ENCODE measurements around the gene NPAS1. TPM values are rescaled to one million over a fixed set of nuclear protein-coding genes. Genes with fewer than 3 reads are reported as not detected.

Gene NPAS1
- total RNA-seq, 1 experiment from 2014 or later, result 1.2 TPM

DNA sequence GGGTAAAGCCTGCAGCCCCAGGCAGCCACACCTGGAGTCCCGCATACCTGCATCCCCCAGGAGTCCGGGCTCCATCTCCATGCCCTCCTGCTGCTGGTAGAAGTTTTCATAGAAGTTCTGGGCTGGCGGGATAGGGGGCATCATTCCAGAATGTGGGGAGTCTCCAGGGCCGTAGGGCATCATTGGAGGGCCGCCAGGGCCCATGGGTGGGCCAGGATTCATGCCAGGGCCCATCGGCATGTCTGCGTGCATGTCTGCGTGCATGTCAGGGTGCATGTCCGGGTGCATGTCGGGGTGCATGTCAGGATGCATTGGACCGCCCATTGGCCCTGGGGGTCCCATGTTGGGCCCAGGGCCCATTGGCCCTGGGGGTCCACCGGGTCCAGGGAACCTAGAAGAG, 52.1 kb downstream of the NPAS1 start:
- peaks cover 75% of the 10 kb centered on the region for H3K36me3 Mint-ChIP-seq (ENCODE audit: insufficient read depth, unreplicated experiment)

DNA sequence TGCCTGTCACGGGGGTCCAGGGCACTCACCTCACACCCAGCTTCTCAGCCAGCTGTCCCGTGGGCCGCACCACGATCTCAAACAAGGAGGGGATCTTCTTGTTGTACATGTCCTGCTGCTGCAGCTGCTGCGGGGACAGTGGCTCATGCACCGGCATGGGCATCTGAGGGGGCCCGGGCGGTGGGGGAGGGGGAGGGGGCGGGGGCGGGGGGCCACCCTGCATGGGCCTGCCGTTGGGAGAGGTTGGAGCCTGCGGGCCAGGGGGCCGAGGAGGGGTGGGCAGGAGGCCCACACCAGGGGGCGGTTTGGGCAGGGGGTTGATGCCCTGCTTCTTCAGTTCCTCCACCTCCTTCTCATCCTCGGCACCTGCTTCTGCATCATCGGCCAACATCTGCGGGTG, 52.7 kb downstream of the NPAS1 start:
- DNase-seq, result no peak
- CTCF ChIA-PET, result no interaction called here
- Mint-ChIP-seq H3K27ac (ENCODE audit: unreplicated experiment) (no peak overlapping the region), H3K27me3 (ENCODE audit: unreplicated experiment) (no peaks in the 10 kb centered on the region), H3K36me3 (ENCODE audit: insufficient read depth, unreplicated experiment) (peaks cover 78% of the 10 kb centered on the region), H3K9me3 (ENCODE audit: low read depth, unreplicated experiment) (no peaks in the 10 kb centered on the region), H3K4me1 (ENCODE audit: low read depth, unreplicated experiment) (no peaks in the 10 kb centered on the region), H3K4me3 (ENCODE audit: low read depth, unreplicated experiment) (no peak overlapping the region)
- BruUV-seq (replicated peaks), result no TSS peak
- TF ChIP-seq, protein P1, sequence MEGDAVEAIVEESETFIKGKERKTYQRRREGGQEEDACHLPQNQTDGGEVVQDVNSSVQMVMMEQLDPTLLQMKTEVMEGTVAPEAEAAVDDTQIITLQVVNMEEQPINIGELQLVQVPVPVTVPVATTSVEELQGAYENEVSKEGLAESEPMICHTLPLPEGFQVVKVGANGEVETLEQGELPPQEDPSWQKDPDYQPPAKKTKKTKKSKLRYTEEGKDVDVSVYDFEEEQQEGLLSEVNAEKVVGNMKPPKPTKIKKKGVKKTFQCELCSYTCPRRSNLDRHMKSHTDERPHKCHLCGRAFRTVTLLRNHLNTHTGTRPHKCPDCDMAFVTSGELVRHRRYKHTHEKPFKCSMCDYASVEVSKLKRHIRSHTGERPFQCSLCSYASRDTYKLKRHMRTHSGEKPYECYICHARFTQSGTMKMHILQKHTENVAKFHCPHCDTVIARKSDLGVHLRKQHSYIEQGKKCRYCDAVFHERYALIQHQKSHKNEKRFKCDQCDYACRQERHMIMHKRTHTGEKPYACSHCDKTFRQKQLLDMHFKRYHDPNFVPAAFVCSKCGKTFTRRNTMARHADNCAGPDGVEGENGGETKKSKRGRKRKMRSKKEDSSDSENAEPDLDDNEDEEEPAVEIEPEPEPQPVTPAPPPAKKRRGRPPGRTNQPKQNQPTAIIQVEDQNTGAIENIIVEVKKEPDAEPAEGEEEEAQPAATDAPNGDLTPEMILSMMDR (IDR thresholded peaks at IDR 0.05; ENCODE audit: unreplicated experiment), result no peak
- intact Hi-C loops (cut with micrococcal nuclease; ENCODE audit: unreplicated experiment), result no loop called here

More for the DNA sequence above, 52.1 kb downstream of the NPAS1 start:
- no TSS peak for BruUV-seq (replicated peaks)
- Mint-ChIP-seq H3K27ac (ENCODE audit: unreplicated experiment) (no peak overlapping the region), H3K27me3 (ENCODE audit: unreplicated experiment) (no peaks in the 10 kb centered on the region), H3K4me3 (ENCODE audit: low read depth, unreplicated experiment) (no peak overlapping the region), H3K9me3 (ENCODE audit: low read depth, unreplicated experiment) (no peaks in the 10 kb centered on the region), H3K4me1 (ENCODE audit: low read depth, unreplicated experiment) (no peaks in the 10 kb centered on the region)
- no peak for DNase-seq
- TF ChIP-seq, protein P1 (IDR thresholded peaks at IDR 0.05; ENCODE audit: unreplicated experiment), result no peak
- CTCF ChIA-PET, result no interaction called here
- intact Hi-C loops (cut with micrococcal nuclease; ENCODE audit: unreplicated experiment), result no loop called here

DNA sequence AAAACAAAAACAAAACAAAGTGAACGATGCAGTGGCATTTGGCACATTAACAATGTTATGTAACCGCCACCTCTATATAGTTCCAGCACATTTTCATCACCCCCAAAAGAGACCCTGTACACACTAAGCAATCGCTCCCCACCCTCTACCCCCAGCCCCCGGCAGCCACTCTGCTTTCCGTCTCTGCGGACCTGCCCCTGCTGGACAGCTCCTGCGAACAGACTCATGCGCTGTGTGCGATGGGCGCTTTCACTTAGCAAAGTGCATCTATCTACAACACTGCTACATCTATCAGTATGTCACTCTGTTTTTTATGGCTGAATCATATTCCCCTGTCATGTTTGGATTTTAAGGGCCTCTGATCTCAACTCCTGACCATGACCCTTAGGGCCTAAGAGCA, 53.9 kb downstream of the NPAS1 start:
- intact Hi-C loops (cut with micrococcal nuclease; ENCODE audit: unreplicated experiment), result no loop called here
- TF ChIP-seq, protein P1 (IDR thresholded peaks at IDR 0.05; ENCODE audit: unreplicated experiment), result no peak
- BruUV-seq (replicated peaks), result no TSS peak
- Mint-ChIP-seq H3K4me3 (ENCODE audit: low read depth, unreplicated experiment) (no peak overlapping the region), H3K27ac (ENCODE audit: unreplicated experiment) (no peak overlapping the region), H3K27me3 (ENCODE audit: unreplicated experiment) (no peaks in the 10 kb centered on the region), H3K9me3 (ENCODE audit: low read depth, unreplicated experiment) (no peaks in the 10 kb centered on the region), H3K4me1 (ENCODE audit: low read depth, unreplicated experiment) (no peaks in the 10 kb centered on the region), H3K36me3 (ENCODE audit: insufficient read depth, unreplicated experiment) (peaks cover 84% of the 10 kb centered on the region)
- DNase-seq, result no peak
- CTCF ChIA-PET, result no interaction called here

DNA sequence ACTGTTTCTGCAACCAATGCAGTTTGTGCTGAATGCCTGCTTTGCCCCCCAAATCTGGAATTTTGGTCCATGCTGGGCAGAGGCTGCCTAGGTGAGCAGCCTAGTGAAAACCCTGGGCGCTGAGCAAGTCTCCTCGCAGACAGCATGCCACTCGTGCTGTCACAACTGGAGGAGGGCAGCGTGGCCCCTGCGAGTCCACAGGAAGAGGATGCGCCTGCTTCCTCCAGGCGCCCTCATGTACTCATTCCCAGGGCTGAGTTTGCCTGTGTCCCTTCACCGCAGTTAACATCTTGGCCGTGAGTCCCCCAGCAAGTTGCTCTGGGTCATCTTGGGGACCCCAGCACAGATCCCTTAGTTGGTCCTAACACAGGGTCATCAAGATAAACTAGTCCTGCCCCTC, 55.0 kb downstream of the NPAS1 start:
- H3K36me3 Mint-ChIP-seq (ENCODE audit: insufficient read depth, unreplicated experiment), result peaks cover 84% of the 10 kb centered on the region
- CTCF ChIA-PET, result interaction anchor here (0.5 kb wide), 1 partner anchor 51 kb away, joined by 6 read pairs; no protein-coding TSS in a partner anchor
- TF ChIP-seq, protein P1 (IDR thresholded peaks at IDR 0.05; ENCODE audit: unreplicated experiment), result no peak
- intact Hi-C loops (cut with micrococcal nuclease; ENCODE audit: unreplicated experiment), result no loop called here
- no peaks in the 10 kb centered on the region for H3K27me3 Mint-ChIP-seq (ENCODE audit: unreplicated experiment)
- no peak overlapping the region for H3K27ac Mint-ChIP-seq (ENCODE audit: unreplicated experiment)
- H3K9me3 Mint-ChIP-seq (ENCODE audit: low read depth, unreplicated experiment), result no peaks in the 10 kb centered on the region
- no peaks in the 10 kb centered on the region for H3K4me1 Mint-ChIP-seq (ENCODE audit: low read depth, unreplicated experiment)
- BruUV-seq (replicated peaks), result no TSS peak
- no peak for DNase-seq
- no peak overlapping the region for H3K4me3 Mint-ChIP-seq (ENCODE audit: low read depth, unreplicated experiment)

Measured in Calu3 (cell line).